Neuronal stem cell (in vitro differentiated cells): ENCODE results near the gene KLHL12.

ENCODE experiments used
- DNase-seq: peaks from one replicate; pipeline ENCODE4 v3.0.0-alpha.2; 2013; ENCODE audit warnings: low spot score
- H2AFZ ChIP-seq: one replicate; pipeline ENCODE4 v1.6.1; 2013; ENCODE audit warnings: mild to moderate bottlenecking, low read length, inconsistent platforms
- H2AK5ac ChIP-seq: 2 replicates; pipeline ENCODE4 v1.6.1; 2013; ENCODE audit warnings: low read depth, mild to moderate bottlenecking, inconsistent platforms, low read length, moderate library complexity, mixed read lengths
- H2BK120ac ChIP-seq: 2 replicates; pipeline ENCODE4 v1.6.1; 2013; ENCODE audit warnings: low read depth, mild to moderate bottlenecking, inconsistent platforms, low read length, moderate library complexity, mixed read lengths
- H2BK12ac ChIP-seq: one replicate; pipeline ENCODE4 v1.6.1; 2013; ENCODE audit warnings: low read length, inconsistent platforms
- H2BK15ac ChIP-seq: 2 replicates; pipeline ENCODE4 v1.6.1; 2013; ENCODE audit warnings: mild to moderate bottlenecking, low read length, inconsistent platforms, mixed read lengths
- H2BK5ac ChIP-seq: one replicate; pipeline ENCODE4 v1.6.1; 2013; ENCODE audit warnings: inconsistent platforms, mild to moderate bottlenecking, low read length, moderate library complexity
- H3K14ac ChIP-seq: one replicate; pipeline ENCODE4 v1.6.1; 2013; ENCODE audit warnings: low read length, inconsistent platforms
- H3K18ac ChIP-seq: 2 replicates; pipeline ENCODE4 v1.6.1; 2013; ENCODE audit warnings: low read length, inconsistent platforms
- H3K23ac ChIP-seq: 2 replicates; pipeline ENCODE4 v1.6.1; 2013; ENCODE audit warnings: low read depth, mild to moderate bottlenecking, mixed read lengths, low read length, inconsistent platforms; ENCODE audit not compliant: poor library complexity
- H3K27ac ChIP-seq: replicated peaks from 3 replicates; pipeline ENCODE4 v1.5.1; 2013; ENCODE audit warnings: low read length, inconsistent platforms
- H3K27me3 ChIP-seq, 3 experiments: 2 replicates each; pipeline ENCODE4 v1.6.1; 2013; ENCODE audit warnings: low read length in 3 of 3, mild to moderate bottlenecking in 2 of 3, inconsistent platforms in 1 of 3, low read depth in 1 of 3, mixed read lengths in 1 of 3, moderate library complexity in 1 of 3; ENCODE audit not compliant: control insufficient read depth in 3 of 3, insufficient read depth in 3 of 3
- H3K36me3 ChIP-seq, 2 donors: replicated peaks in 1 of 2; 2 replicates each; pipeline ENCODE4 v1.6.1; 2013; ENCODE audit warnings: low read length in 2 of 2; ENCODE audit not compliant: control insufficient read depth in 2 of 2, insufficient read depth in 2 of 2
- H3K4ac ChIP-seq: 2 replicates; pipeline ENCODE4 v1.6.1; 2013; ENCODE audit warnings: inconsistent platforms, mild to moderate bottlenecking, low read length, moderate library complexity
- H3K4me1 ChIP-seq, 2 donors: 1 replicate in 1 of 2; 2 replicates in 1 of 2; pipeline ENCODE4 v1.6.1; 2013; ENCODE audit warnings: low read length in 2 of 2, low read depth in 1 of 2; ENCODE audit not compliant: control insufficient read depth in 2 of 2, insufficient read depth in 1 of 2
- H3K4me2 ChIP-seq: one replicate; pipeline ENCODE4 v1.6.1; 2013; ENCODE audit warnings: mild to moderate bottlenecking, low read length, inconsistent platforms; ENCODE audit not compliant: insufficient read depth, poor library complexity, severe bottlenecking
- H3K4me3 ChIP-seq, 2 donors: 2 replicates each; pipeline ENCODE4 v1.5.1; 2013; ENCODE audit warnings: low read length in 2 of 2, mild to moderate bottlenecking in 2 of 2, inconsistent platforms in 1 of 2, moderate library complexity in 1 of 2
- H3K79me1 ChIP-seq: one replicate; pipeline ENCODE4 v1.6.1; 2013; ENCODE audit warnings: low read depth, mild to moderate bottlenecking, inconsistent platforms, low read length, moderate library complexity
- H3K9ac ChIP-seq: one replicate; pipeline ENCODE4 v1.6.1; 2013; ENCODE audit warnings: mild to moderate bottlenecking, low read depth, low read length, inconsistent platforms; ENCODE audit not compliant: poor library complexity
- H3K9me3 ChIP-seq, 2 donors: replicated peaks in 1 of 2; 2 replicates each; pipeline versions ENCODE3 to v1.6.1; 2013; ENCODE audit warnings: low read length in 2 of 2, mild to moderate bottlenecking in 2 of 2, inconsistent platforms in 1 of 2, low read depth in 1 of 2, mixed read lengths in 1 of 2, moderate library complexity in 1 of 2; ENCODE audit not compliant: control insufficient read depth in 2 of 2, insufficient read depth in 1 of 2
- H4K8ac ChIP-seq: one replicate; pipeline ENCODE4 v1.6.1; 2013; ENCODE audit warnings: low read depth, mild to moderate bottlenecking, inconsistent platforms, low read length, moderate library complexity
- H4K91ac ChIP-seq: one replicate; pipeline ENCODE4 v1.6.1; 2013; ENCODE audit warnings: low read length, low read depth, mild to moderate bottlenecking, inconsistent platforms; ENCODE audit not compliant: poor library complexity
- WGBS, 2 donors: extraction: QIAGEN DNeasy Blood & Tissue Kit; methylation state at CpG; one replicate each; pipeline ENCODE4 v1.1.7; 2013; ENCODE audit warnings: missing lambda C conversion rate in 2 of 2, mixed read lengths in 1 of 2; ENCODE audit not compliant: insufficient read length in 2 of 2, insufficient replicate concordance in 1 of 2; ENCODE audit errors: extremely low coverage in 2 of 2; 5-methylcytosine and 5-hydroxymethylcytosine counted together

Gene KLHL12

DNA sequence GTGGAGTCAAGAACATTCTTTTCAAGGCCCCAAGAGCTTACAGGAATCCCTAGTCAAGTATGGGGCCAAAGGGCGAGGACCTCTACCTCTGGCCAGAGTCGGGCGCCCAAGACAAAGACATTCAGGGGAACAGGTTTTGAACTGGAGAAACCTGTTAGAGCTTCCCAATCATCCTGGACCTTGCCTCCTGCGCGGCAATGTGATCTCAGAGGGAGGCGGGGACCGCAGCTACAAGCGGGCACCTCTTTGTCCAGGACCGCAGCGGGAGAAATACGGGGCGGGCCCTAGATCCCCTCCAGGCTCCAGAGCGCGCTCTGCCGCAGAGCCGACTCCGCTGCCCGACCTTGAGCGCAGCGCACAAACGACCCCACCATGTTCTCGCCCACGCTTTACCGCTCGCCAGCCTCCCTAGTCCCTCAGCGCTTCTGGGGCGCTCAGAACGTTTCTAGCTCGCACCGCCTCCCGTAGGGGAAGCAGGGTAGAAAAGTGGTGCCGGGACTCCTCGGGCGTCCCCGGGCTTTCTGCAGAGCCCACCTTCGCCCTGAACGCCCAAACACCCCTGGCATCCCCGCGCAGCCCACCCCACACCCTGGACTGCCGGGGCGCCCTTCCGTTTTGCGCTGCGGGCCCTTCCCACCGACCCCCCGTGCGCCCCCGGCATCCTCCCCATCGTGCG lies 66.2 kb downstream of the KLHL12 start:
- H2BK12ac ChIP-seq, result no peak overlapping the region
- H3K36me3 ChIP-seq, result peaks cover 23 to 31% of the 10 kb centered on the region in 2 donors
- H3K9me3 ChIP-seq, result no peaks in the 10 kb centered on the region
- peak overlapping the region; percentile 98 for H3K9ac ChIP-seq
- H3K27ac ChIP-seq, result peak overlapping the region; percentile 91
- H3K4me2 ChIP-seq, result peak overlapping the region; percentile 61
- H3K27me3 ChIP-seq, result no peaks in the 10 kb centered on the region
- H4K91ac ChIP-seq, result peak overlapping the region; percentile 7
- peak overlapping the region; percentile 87 for H2AFZ ChIP-seq
- no peak overlapping the region for H2BK15ac ChIP-seq
- peaks cover 0 to 3% of the 10 kb centered on the region in 2 donors for H3K4me1 ChIP-seq
- peak overlapping the region; percentile 72 to 93 for H3K4me3 ChIP-seq
- peak overlapping the region; percentile 69 for H3K23ac ChIP-seq
- H3K4ac ChIP-seq, result peak overlapping the region; percentile 39
- WGBS, 2 donors, result no CpG with 5 or more reads among the region's 50 CpGs
- peak overlapping the region; percentile 51 for H2AK5ac ChIP-seq
- H2BK5ac ChIP-seq, result peak overlapping the region; percentile 72
- peak overlapping the region; percentile 97 for H3K18ac ChIP-seq
- no peak overlapping the region for H2BK120ac ChIP-seq
- peak; percentile 73 for DNase-seq
- peaks cover 10% of the 10 kb centered on the region for H3K79me1 ChIP-seq
- H3K14ac ChIP-seq, result peak overlapping the region; percentile 87
- no peak overlapping the region for H4K8ac ChIP-seq

GRCh38 chr1:202858789-202859414 lies 68.1 kb downstream of the KLHL12 start:
- Histone ChIP-seq H2AK5ac (no peak overlapping the region), H3K18ac (no peak overlapping the region), H2BK15ac (no peak overlapping the region), H3K4me3 (no peak overlapping the region), H3K4ac (no peak overlapping the region), H3K4me1 (peaks cover 0 to 5% of the 10 kb centered on the region in 2 donors), H3K14ac (no peak overlapping the region), H2BK5ac (no peak overlapping the region), H3K4me2 (no peak overlapping the region), H4K91ac (no peak overlapping the region), H4K8ac (no peak overlapping the region), H3K36me3 (peaks cover 36 to 44% of the 10 kb centered on the region in 2 donors), H3K23ac (no peak overlapping the region), H2BK12ac (no peak overlapping the region), H3K9ac (peak overlapping the region; percentile 53), H3K79me1 (peaks cover 11% of the 10 kb centered on the region), H3K27me3 (no peaks in the 10 kb centered on the region), H2BK120ac (no peak overlapping the region), H3K9me3 (no peaks in the 10 kb centered on the region), H2AFZ (no peak overlapping the region), H3K27ac (no peak overlapping the region)
- DNase-seq, result no peak
- WGBS, 2 donors, result no CpG with 5 or more reads among the region's 10 CpGs

DNA sequence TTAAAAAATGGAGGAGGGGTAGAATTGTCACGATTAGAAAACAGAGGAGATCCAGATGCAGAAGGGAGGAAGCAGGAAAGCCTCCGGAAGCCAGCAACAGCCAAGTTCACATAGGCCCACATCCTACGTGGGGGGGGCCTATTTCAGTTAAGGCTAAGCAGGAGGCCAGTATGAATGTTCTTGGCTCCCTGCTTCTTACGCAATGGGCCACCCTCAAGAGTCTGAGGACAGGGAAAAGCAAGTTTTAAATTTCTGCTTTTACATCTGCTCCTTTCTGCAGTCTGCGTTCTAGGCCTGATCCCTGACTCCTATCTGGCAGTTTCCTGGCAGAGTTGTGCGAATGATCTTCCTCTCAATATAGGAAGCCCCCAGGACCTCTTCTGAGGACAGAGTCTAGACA lies 68.7 kb downstream of the KLHL12 start:
- no peak overlapping the region for H3K4me3 ChIP-seq
- H2BK15ac ChIP-seq, result no peak overlapping the region
- peaks cover 36 to 44% of the 10 kb centered on the region in 2 donors for H3K36me3 ChIP-seq
- H3K14ac ChIP-seq, result no peak overlapping the region
- no peak overlapping the region for H2BK120ac ChIP-seq
- no peak overlapping the region for H2AFZ ChIP-seq
- DNase-seq, result no peak
- no peaks in the 10 kb centered on the region for H3K27me3 ChIP-seq
- peaks cover 0 to 5% of the 10 kb centered on the region in 2 donors for H3K4me1 ChIP-seq
- no peaks in the 10 kb centered on the region for H3K9me3 ChIP-seq
- no peak overlapping the region for H2AK5ac ChIP-seq
- no peak overlapping the region for H3K4me2 ChIP-seq
- peaks cover 11% of the 10 kb centered on the region for H3K79me1 ChIP-seq
- H3K18ac ChIP-seq, result no peak overlapping the region
- no CpG with 5 or more reads among the region's 6 CpGs for WGBS, 2 donors
- H3K4ac ChIP-seq, result no peak overlapping the region
- H4K8ac ChIP-seq, result no peak overlapping the region
- H3K9ac ChIP-seq, result no peak overlapping the region
- no peak overlapping the region for H2BK12ac ChIP-seq
- H3K27ac ChIP-seq, result no peak overlapping the region
- H4K91ac ChIP-seq, result no peak overlapping the region
- H3K23ac ChIP-seq, result no peak overlapping the region
- no peak overlapping the region for H2BK5ac ChIP-seq

DNA sequence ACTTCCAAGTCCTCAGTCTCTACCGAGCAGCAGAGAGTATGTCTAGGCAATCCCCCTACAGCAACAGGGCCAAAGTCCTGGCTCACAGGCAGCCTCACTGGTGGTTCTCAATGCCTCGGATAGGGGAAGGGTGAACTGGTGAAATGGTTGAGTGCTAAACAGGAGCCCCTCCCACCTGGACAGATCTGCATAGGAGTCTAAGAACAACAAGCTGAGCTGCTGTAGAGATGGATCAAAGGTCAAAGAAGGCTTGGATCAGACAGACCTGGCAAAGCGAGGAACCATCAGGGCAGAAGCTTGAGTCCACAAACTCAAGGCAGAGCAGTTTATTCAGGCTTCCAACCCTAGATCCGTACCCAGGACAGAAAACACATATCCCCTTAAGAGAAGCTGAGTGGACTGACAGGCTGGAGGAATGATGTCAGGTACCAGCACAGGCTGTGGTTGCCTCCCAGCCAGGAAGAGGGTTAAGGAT lies 69.9 kb downstream of the KLHL12 start:
- H2AFZ ChIP-seq, result no peak overlapping the region
- no peak overlapping the region for H2BK12ac ChIP-seq
- no peak overlapping the region for H2BK15ac ChIP-seq
- no peak overlapping the region for H3K14ac ChIP-seq
- H3K9me3 ChIP-seq, result no peaks in the 10 kb centered on the region
- H4K8ac ChIP-seq, result no peak overlapping the region
- H4K91ac ChIP-seq, result no peak overlapping the region
- H2AK5ac ChIP-seq, result no peak overlapping the region
- H3K4ac ChIP-seq, result no peak overlapping the region
- H3K9ac ChIP-seq, result no peak overlapping the region
- DNase-seq, result no peak
- H3K4me2 ChIP-seq, result no peak overlapping the region
- no peaks in the 10 kb centered on the region for H3K27me3 ChIP-seq
- peaks cover 0 to 5% of the 10 kb centered on the region in 2 donors for H3K4me1 ChIP-seq
- H2BK5ac ChIP-seq, result no peak overlapping the region
- no peak overlapping the region for H3K23ac ChIP-seq
- WGBS, 2 donors, result no CpG with 5 or more reads among the region's 4 CpGs
- no peak overlapping the region for H3K18ac ChIP-seq
- H3K79me1 ChIP-seq, result peaks cover 11% of the 10 kb centered on the region
- no peak overlapping the region for H2BK120ac ChIP-seq
- peaks cover 41 to 52% of the 10 kb centered on the region in 2 donors for H3K36me3 ChIP-seq
- H3K27ac ChIP-seq, result no peak overlapping the region
- no peak overlapping the region for H3K4me3 ChIP-seq
